HG02885 (cell line): ENCODE results near the gene CPEB1.
A peak's percentile ranks its signal among the peaks of the same experiment; 100 is the strongest.
"Not testable (repeated sequence)": the region's sequence is repeated elsewhere in the genome, so short reads cannot be mapped to it uniquely, and the experiment has no call there.

Experiments used
- ATAC-seq: cut with Tn5 transposase; IDR thresholded peaks from one replicate; pipeline ENCODE4 v1.9.1; 2021; ENCODE audit warnings: mild to moderate bottlenecking; ENCODE audit not compliant: unreplicated experiment, poor library complexity

CPEB1 gene

DNA sequence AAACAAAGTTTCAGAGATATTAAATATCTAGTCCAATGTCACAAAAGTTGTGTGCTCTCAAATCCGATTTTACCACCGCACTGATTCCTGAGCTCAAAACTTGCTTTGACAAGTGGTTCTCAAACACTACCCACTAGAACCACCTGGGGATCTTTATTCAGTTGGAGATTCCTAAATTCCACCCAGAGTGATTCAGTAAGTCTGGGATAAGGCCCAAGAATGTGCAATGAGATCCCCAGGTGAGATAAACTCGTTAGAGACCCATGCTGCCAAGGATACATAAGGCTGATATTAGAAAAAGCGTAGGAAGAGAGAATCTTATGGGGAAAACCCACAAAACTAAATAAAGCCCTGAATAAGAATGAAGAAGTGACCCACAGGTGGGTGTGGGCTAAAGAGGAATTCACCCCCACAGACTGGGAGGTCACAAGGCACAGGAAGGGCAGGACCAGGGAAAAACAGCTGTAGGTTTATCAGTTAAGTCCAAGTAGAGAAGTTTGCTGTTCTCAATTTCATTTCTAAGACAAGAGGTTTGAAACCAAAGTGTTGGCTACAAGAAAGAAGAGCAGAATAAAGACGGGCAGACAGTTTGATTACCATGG, 95.4 kb downstream of the CPEB1 start:
- peak; percentile 75 for ATAC-seq

- ATAC-seq, result no peak
These were observed 97.9 kb downstream of the CPEB1 start for GRCh38 chr15:82549199-82549665.

DNA sequence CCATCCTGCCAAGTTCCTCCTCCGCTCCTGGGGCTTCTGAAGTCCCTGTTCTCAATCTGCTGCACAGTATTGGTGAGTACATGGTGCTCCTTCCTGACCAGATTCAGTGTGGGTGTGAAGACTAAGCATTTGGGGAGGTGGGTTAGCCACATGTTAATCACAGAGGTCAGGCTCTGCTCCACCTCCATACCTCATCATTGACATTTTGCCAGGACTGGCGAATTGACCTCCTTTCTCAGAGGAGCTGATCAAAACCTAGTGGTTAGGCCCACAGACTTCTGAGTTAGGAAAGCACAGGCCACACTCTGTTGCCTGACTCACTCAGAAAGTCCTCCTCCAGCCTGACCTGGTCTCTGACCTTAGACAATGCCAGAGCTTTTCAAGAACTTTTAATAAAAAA, 98.5 kb downstream of the CPEB1 start:
- peak; percentile 43 for ATAC-seq

DNA sequence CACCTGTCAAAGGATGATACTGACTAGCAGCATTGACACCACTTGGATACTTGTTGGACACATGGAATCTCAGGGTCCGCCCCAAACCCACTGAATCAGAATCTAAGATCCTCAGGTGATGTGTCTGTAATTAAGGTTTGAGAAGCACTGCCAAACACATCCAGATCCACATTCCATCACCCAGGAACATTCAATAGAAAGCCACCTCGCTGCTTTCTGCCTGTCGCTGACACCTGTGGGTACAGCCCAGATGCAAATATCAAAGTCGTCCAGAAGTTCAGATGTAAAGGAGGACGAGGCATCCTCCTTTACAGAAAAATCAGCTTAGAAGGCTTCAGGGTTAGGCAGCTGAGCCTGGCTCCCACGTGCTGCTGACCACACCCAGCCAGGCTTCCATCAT, 101.7 kb downstream of the CPEB1 start:
- no peak for ATAC-seq

GRCh38 chr15:82545002-82545401, 102.2 kb downstream of the CPEB1 start:
- no peak for ATAC-seq

DNA sequence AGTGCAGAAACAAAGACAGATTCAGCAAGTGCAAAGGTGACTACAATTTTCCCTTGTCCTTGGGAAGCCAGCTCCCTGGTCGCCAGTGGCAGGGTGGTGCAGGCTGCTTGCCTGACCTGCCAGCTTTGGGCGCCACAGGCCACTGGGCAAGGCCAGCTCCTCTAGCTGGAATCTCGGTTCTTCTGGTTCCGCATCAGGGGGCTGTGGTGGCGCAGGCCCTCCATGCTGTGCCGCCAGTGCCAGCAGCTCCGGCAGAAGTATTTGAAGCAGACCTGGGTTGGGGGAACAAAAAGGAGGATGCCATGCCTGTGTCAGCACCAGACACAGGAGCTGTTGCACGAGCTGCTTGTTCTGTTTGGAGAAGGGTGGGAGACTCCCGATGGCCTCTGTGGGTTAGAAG, 102.7 kb downstream of the CPEB1 start:
- no peak for ATAC-seq

GRCh38 chr15:82543160-82543559, 104.0 kb downstream of the CPEB1 start:
- no peak for ATAC-seq

GRCh38 chr15:82540984-82541431, 106.2 kb downstream of the CPEB1 start:
- ATAC-seq, result no peak

GRCh38 chr15:82540055-82540983, 106.8 kb downstream of the CPEB1 start, which contains the start of gene RPS17:
RPS17 (minus strand) TSS chr15:82540457; CDS start chr15:82540428, 29 bp downstream.
- ATAC-seq, result peak; percentile 93

GRCh38 chr15:82539691-82540054, 107.5 kb downstream of the CPEB1 start:
- no peak for ATAC-seq

DNA sequence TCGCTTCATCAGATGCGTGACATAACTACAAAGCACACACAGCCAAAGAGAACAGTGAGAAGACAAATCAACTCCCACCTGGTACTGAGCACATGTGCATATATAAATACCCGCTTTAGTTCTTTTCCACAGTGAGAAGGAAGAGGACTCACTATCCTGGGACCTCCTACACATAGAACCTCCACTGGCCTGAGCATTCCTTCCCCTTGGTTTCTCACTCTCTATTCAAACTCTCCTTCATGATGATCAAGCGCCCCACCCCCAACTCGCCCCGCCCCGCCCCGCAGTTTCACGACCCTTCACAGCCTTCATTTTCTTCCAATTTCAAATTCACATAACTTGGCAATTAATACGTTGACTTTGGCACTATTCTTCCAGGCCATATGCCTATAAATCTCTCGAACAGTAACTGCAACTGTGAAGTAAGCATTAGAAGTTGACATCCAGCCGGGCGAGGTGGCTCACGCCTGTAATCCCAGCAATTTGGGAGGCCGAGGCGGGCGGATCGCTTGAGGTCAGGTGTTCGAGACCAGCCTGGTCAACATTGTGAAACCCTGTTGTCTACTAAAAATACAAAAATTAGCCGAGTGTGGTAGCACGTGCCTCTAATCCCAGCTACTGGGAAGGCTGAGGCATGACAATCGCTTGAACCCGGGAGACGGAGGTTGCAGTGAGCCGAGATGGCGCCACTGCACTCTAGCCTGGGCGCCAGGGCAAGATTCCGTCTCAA, 108.0 kb downstream of the CPEB1 start:
- no peak for ATAC-seq

DNA sequence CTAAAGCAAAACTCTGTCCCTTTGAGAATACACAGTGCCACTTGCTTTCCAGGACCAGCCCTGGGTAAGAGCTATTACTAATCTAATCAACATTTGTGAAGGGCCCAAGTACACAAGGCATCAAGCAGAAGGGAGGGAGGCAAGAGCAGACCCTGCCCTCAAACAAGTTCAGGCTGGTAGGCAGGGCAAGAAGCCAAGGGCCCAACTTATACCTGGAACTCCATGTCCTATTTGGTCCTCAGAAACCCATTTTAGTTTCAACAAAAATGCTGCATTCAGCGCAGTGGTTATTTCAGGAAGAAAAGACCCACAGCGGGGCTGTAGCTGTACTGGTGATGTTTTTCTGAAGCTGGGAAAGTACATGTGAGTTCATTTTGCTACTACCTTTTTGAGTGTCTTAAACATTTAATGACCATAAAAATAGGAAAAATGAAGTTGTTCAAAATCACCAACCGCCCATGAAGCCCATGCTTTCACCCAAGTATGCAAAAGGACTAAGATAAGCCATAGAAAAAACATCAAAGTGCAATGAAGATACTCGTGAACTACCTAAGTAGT, 109.7 kb downstream of the CPEB1 start:
- ATAC-seq, result no peak

- no peak for ATAC-seq
These were observed 110.5 kb downstream of the CPEB1 start for GRCh38 chr15:82536409-82537350.

GRCh38 chr15:82535566-82536408, 111.4 kb downstream of the CPEB1 start:
- no peak for ATAC-seq

- not testable (repeated sequence) for ATAC-seq
These were observed 112.0 kb downstream of the CPEB1 start for GRCh38 chr15:82535151-82535550.

- not testable (repeated sequence) for ATAC-seq
These were observed 112.7 kb downstream of the CPEB1 start for GRCh38 chr15:82534457-82534861.

GRCh38 chr15:82533801-82534200, 113.4 kb downstream of the CPEB1 start:
- no peak for ATAC-seq

DNA sequence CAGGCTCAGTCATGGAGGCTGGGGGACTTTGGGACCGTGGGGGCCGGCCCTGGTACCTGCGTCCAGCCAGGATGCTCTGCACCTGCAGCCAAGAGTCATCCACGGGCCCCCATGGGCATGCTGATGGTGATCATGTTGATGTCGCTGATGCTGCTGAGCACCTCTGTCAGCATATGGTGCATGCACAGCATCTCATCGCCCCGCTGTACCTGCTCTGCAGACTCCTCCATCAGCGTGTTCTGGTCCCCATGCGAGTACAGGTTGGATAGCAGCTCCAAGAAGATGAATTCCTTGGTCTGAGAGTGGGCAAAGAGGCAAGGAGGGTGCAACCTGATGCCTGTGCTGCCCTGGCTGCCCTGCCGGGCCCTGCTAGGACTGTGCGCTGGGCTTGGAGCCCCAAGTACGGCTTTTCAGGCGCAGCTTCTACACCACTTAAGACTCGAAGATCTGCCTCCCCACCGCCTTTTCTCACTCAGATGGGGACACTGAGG, 114.1 kb downstream of the CPEB1 start:
- no peak for ATAC-seq
